GM19035 (cell line): Measurements from ENCODE around the gene KAZALD1.

Experiments
- ATAC-seq: cut with Tn5 transposase; IDR thresholded peaks from one replicate; pipeline ENCODE4 v1.9.1; 2021; ENCODE audit not compliant: unreplicated experiment

Gene KAZALD1

DNA sequence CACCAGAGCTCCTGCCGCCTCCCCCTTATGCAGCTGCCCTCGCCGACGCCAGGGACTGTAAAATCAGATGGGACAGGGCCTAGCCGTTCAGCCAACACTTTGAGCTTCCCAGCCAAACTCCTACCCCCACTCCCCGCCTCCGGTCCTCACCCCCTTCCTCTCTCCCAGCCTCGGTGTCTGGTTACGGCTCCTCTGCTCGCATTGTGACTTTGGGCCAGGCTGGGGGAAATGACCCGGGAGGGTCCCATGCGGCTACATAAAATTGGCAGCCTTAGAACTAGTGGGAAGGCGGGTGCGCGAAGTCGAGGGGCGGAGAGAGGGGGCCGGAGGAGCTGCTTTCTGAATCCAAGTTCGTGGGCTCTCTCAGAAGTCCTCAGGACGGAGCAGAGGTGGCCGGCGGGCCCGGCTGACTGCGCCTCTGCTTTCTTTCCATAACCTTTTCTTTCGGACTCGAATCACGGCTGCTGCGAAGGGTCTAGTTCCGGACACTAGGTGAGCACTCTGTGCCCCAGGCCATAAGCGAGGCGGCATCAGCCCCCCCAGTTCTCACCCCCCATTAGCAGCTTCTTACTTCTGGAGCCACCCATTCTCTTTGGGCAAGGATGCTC is at the start of gene KAZALD1:
Gene KAZALD1, plus strand, starts transcription at position 366 of the 608 bp plus-strand sequence. CDS start 604 bp downstream, outside the sequence.
- no peak for ATAC-seq

DNA sequence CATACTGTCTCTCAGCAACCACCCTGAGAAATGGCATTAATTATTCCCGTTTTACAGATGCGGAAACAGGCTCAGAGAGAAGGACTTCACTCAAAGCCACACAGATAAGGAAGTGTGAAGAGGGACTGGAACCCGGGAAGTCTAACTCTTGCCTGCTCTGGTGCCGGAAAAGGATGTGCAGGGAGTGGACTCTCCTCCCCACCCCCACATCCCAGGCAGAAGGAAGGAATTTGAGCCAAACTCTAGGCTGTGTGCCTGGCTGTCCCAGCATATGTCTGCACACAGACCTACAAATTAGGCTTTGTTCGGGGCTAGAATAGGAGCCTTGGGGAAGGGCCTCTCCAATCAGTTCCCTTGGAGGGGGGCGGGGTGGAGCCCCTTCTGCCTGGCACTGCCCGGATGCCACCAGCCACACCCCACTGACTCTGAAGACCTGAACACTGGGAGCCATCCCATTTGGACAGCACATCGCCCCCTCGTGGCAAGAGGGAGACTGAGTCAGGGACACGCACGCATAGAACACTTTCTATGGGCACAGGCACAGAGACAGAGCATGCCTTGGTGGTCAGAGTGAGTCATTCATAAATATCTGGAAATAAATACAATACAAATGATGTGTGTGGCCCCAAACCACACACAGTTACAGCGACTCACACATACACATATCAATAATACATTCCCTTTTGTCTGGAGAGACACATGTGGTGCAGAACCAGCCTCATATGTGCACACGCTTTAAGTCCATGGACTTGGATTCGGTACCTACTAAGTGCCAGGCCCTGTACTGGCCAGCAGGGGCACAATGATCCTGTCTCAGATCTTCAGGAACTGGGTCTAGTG is 49.0 kb upstream of the KAZALD1 start:
- ATAC-seq: peak; percentile 75

DNA sequence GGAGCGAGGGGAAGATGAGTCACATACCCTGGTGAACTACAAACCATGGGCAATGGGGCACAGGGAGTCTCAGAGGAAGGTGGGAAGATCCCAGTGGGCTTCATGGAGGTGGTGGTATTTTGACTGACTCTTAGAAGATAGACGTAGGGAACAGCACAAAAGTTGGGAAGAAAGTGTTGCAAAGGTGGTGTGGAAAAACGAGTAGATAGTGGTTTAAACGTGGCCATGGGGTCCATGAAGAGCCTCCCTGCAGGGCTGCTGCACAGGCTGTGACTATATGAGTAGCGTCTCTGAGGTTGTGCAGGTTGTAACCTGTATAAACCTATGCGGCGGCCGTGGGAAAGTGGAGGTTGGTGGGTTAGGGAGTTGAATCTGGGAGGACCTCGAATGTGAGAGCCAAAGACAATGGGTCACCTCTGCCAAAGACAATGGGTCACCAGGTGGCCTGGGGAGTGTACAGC is 48.4 kb upstream of the KAZALD1 start:
- no peak for ATAC-seq

DNA sequence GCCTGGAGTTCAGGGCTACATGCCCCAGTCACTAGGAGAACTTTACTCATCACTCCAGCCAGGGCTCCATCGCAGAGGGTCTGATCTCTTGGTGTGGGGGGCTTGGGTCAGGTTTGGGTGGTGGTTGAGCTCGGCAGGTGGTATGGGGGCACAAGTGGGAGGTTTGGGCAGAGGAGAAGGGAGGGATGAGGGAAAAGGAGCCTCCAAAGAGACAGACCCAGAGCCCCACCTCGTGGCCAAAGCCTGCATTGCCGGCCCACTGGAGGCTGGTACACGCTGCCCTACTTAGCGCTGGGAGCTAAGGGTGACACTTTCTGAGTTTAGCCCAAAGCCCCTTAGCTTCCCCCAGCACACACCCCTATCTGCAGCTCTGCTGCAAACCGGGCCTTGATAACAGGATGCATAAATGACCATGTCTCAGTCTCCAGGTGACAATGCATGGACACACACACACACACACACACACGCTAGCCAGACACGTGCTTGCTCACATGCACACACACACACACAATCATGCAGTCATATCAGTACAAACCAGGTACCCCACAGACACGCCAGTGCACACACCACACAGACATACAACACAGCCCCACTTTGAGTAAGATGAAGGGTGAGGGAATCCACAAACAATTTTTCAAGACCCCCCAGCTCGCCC is 47.4 kb upstream of the KAZALD1 start:
- no peak for ATAC-seq

DNA sequence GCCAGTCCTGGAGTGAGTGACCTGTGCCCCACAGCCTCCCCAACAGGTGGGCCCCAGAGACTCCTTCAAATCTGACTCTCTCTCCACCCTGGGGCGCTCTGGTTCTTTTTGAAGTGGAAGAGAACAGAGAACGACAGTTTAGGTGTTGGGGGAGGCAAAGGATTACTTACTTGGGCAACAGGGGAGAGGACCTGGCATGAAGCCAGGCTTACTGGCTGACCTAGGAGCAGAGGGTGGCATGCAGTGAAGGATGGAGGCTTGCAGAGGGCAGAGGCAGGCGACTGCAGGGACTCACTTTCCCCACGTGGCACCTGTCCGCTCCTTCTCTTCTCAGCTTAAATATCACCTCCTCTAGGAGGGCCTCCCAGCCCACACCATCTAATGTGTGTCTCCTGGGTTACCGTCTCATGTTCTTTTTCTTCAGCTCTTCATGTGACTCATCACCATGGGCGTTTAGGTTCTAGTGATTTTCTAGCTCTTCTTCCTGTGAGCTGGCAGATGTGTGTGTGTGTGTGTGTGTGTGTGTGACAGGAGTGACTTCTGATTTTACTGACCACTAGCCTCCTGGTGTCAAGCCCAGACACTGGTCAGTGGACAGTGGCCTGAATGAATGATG is 46.7 kb upstream of the KAZALD1 start:
- ATAC-seq: no peak

DNA sequence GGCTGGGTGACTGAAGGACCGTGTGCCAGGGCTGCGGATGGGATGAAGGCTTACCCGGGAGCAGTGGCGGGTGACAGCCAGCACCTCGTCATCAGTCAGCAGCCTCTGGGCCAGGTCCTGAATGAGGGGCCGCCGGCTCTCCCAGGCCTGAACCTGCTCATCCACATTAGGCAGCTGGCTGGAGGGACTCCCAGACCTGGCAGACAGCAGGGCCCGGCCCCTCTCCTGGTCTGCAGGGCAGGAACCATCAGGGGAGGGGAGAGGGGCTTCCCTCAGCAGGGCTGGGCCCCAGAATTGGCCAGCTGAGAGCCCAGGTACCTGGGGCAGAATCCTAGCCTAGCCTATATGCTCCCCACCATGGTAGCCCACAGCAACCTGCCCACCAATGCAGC is 46.2 kb upstream of the KAZALD1 start:
- ATAC-seq: no peak

DNA sequence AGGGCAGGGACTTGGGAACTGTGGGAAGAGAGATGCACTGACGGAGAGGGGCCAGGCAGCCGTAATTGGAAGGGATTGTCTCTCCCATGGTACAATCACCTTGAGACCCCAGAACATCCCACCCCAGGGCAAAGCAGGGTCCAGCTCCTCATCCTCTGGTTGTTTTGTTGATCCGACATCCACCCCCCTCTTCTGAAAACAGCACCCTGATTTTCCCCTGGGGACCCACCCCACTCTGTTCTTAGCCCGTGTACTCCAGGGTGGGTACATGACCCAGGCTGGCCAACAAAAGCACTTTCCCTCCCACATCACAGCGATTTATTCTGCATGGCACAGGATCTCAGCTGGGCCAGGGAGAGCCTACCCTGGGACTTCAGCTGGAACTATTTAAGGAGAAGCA is 45.0 kb upstream of the KAZALD1 start:
- no peak for ATAC-seq

DNA sequence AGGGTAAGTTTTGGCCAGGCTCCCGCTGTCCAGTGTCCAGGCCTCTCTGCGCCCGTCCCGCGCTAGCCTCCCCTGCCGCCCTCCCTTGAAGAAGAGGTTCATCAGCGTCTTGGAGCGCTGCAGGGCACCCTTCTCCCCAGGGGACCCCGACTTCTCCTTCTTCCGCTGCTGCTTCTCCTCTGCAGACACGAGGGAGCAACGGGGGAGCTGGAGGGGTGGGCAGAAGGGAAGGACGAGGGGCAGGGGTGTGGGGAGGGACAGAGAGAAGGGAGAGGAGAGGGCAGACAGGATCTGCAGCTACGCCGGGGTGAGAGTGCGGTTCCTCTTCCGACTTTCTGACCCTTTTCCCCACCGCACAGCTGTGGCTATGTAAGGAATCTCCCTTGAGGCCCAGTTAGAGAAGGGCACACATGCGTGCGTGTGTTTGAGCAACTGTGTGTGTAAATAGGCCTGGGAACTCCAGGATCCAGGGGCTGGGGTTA is 43.6 kb upstream of the KAZALD1 start:
- ATAC-seq: no peak

GRCh38 chr10:101018600-101019439 is 43.0 kb upstream of the KAZALD1 start:
- ATAC-seq: no peak

DNA sequence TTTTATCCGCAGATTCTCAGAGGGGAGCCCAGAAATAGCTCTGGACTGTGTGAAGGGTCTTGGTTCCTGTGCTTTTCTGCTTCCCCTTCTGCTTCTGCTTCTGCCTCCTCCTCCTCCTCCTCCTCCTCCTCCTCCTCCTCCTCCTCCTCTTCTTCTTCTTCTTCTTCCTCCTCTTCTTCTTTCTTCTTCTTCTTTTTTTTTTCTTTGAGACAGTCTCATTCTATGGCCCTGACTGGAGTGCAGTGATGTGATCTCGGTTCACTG is 42.4 kb upstream of the KAZALD1 start:
- no peak for ATAC-seq

GRCh38 chr10:101020427-101021075 is 41.2 kb upstream of the KAZALD1 start:
- no peak for ATAC-seq

DNA sequence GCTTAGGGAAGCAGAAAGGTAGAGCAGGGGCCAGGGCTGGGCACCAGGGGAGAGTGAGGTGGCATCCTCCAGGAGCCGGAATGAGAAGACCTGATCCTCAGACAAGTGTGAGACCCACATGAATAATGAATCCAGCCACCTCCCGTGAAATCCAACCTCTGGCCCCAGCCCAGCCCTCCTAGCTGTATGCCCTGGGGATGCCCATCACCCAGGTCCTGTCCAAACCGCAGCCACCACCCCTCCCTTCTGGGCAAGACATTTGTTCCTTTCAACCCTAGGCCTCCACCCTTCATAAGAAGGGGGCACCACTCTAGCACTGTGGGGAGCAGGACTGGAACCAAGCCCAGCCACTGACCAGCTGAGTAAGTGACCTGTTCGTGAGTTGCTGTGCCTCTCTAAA is 40.5 kb upstream of the KAZALD1 start:
- ATAC-seq: no peak

- no peak for ATAC-seq
Observed at GRCh38 chr10:101021692-101022251, 40.0 kb upstream of the KAZALD1 start.

DNA sequence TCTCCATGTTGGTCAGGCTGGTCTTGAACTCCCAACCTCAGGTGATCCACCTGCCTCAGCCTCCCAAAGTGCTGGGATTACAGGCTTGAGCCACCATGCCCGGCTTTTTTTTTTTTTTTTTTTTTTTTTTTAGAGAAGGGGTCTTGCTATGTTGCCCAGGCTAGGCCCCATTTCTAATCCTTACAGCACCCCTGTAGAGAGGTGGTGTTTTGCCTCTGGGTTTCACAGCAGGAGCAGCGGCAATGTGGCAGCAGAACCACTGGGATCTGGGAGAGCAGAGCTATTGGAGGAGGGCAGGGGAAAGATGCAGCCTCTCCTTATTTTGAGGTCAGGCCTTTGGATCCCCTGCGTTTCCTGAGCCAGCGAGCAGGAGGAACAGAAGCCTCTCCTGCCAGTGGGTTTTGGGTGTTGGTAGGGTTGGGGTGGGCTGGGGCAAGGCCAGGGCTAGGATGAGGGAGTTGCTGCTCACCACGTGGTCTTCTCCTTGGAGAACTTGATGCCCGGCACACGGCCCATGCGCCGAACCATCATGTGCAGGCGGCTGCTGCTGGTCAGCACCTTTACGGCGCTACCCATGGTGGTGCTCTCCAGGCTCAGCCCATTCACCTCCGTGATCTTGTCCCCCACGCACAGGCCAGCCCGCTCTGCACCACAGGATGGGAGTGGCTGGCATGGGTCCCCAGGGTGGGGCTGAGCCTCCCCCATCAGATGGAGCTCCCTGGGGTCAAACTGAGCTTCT is 38.7 kb upstream of the KAZALD1 start:
- ATAC-seq: no peak

- ATAC-seq: no peak
Observed at GRCh38 chr10:101027106-101027720, 34.6 kb upstream of the KAZALD1 start.

DNA sequence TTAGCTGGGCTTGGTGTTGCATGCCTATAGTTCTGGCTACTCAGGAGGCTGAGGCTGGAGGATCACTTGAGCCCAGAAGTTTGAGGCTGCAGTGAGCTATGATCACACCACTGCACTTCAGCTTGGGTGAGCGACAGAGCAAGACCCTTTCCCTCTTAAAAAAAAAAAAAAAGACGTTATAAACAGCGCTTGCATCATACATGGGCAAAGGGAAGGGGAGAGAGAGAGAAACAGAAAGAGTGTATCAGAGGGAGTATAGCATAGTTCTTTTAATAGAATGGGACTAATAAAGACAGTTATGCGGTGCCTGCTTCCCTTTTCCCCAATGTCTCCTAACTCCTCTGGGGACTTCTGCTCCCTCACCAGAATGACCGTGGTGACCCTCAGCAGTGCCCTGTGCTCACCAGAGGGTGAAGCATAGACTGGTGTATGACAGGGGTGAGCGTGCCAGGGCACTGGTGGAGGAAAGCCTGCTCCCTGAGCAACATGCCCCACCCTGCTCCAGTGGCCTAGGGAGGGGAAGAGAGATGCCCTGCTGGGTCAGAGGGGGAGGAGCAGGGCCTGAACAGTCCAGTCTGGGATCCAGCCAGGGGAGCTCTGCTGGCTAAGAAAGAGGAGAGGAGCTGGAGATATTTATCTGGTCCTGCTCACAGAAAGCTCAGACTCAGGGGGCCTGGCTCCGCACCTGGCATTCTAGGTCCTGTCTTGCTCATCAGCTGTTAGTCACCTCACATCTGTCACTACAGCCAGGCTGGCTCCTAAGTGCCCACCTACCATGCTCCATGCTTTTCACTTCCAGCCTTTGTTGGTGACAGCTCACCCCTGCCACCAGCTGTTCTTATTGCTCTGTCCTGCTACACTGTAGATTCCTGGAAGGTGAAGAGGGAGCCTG is 33.1 kb upstream of the KAZALD1 start:
- ATAC-seq: no peak

GRCh38 chr10:101029520-101030295 is 32.1 kb upstream of the KAZALD1 start:
- ATAC-seq: no peak
